HepG2 (cell line): ENCODE measurements around the gene ZNF578. TPM values are rescaled to one million over a fixed set of nuclear protein-coding genes. Genes with fewer than 3 reads are reported as not detected.
A peak's percentile ranks its signal among the peaks of the same experiment; 100 is the strongest.

ENCODE experiments used
- CEBPG ChIP-seq: IDR thresholded peaks from 2 replicates; pipeline ENCODE4 v1.6.1; 2016
- ZNF138 ChIP-seq: sonication (generic); formaldehyde crosslinking; IDR thresholded peaks from 2 replicates; pipeline ENCODE4 v1.5.0; 2020; ENCODE audit warnings: mild to moderate bottlenecking, low read depth, missing genetic modification reagents
- polyA plus RNA-seq, 8 experiments: library from polyadenylated mRNA; depleted of rRNA in 3 of 8; stranded (reverse) in 7 of 8; unstranded in 1 of 8; fragments of >200 nt; fragmentation: Illumina TruSeq in 4 of 8; extraction: Trizol in 4 of 8; gene quantifications; 2 replicates each; pipeline versions ENCODE4 v1.2.1 to v1.2.3, GENCODE V29; 2011 to 2016; ENCODE audit warnings: low read depth in 4 of 8, missing spikeins in 1 of 8, mixed read lengths in 1 of 8; ENCODE audit not compliant: insufficient read depth in 1 of 8
- total RNA-seq, 5 experiments: library from RNA; depleted of rRNA; stranded (reverse); fragments of >200 nt; fragmentation: Illumina TruSeq; extraction: Trizol; gene quantifications; 2 replicates each; pipeline ENCODE4 v1.2.3, GENCODE V29; 2016; ENCODE audit warnings: low read depth in 1 of 5
- TF ChIP-seq, protein P1 (sequence below): sonication (generic); formaldehyde crosslinking; IDR thresholded peaks from 2 replicates; pipeline ENCODE4 v1.4.0; 2020; ENCODE audit warnings: missing genetic modification reagents
- TF ChIP-seq, protein P2 (sequence below): fragments of 450-650 bp; IDR thresholded peaks from 2 replicates; pipeline ENCODE4 v1.6.1; 2016
- TF ChIP-seq, protein P3 (sequence below): sonication (generic); formaldehyde crosslinking; IDR thresholded peaks from 2 replicates; pipeline ENCODE4 v1.4.0; 2020; ENCODE audit warnings: missing genetic modification reagents
- TF ChIP-seq, protein P4 (sequence below): sonication (generic); formaldehyde crosslinking; IDR thresholded peaks from 2 replicates; pipeline ENCODE4 v1.5.0; 2020; ENCODE audit warnings: missing genetic modification reagents
- TF ChIP-seq, protein P5 (sequence below): sonication (generic); formaldehyde crosslinking; IDR thresholded peaks from 2 replicates; pipeline ENCODE4 v1.5.0; 2020; ENCODE audit warnings: missing genetic modification reagents

ZNF578 gene
- total and polyA plus RNA-seq, 2 of the 13 experiments (the other 11 are each of a cell fraction or from before 2014, with no cell fraction given): not detected

DNA sequence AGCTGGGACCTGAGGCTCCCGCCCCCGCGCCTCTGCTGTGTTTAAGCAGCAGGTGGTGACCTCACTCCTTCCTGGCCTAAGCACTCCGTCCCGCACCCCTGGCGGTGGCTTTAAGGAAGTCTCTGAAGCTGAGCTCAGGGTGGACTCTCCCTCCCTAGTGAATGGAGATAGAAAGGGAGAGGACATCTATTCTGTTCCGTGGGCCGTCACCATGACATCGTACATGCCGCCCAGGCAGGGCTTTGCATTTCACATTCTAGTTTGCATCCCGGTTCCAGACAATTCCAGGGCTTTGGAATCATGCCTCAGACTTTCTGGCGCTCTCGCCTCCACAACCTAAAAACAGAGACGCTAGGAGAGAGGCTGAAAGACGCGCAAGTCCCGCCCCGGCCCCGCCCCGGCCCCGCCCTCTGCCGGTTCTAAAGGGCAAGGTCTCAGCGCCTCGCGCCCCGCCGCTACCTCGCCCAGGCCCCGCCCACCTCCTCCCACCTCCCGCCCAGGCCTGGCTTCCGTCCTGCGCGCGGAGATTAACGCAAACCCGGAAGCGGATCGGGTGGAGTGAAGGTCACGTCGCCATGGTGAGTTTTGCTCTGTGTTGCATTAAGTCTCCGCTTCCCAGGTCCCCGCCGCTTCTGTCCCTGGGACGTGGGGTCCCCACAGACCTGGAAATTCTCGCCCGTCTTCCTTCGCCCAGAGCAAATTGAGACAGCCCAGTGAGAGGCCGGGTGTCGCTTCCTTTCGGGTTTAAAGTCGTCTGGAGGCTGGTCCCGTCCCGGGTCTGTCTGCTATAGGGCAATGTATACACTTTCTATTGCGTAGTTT is 74.0 kb downstream of the ZNF578 start, which contains the start of gene ZNF808 (continued):
- TF ChIP-seq, protein P1, sequence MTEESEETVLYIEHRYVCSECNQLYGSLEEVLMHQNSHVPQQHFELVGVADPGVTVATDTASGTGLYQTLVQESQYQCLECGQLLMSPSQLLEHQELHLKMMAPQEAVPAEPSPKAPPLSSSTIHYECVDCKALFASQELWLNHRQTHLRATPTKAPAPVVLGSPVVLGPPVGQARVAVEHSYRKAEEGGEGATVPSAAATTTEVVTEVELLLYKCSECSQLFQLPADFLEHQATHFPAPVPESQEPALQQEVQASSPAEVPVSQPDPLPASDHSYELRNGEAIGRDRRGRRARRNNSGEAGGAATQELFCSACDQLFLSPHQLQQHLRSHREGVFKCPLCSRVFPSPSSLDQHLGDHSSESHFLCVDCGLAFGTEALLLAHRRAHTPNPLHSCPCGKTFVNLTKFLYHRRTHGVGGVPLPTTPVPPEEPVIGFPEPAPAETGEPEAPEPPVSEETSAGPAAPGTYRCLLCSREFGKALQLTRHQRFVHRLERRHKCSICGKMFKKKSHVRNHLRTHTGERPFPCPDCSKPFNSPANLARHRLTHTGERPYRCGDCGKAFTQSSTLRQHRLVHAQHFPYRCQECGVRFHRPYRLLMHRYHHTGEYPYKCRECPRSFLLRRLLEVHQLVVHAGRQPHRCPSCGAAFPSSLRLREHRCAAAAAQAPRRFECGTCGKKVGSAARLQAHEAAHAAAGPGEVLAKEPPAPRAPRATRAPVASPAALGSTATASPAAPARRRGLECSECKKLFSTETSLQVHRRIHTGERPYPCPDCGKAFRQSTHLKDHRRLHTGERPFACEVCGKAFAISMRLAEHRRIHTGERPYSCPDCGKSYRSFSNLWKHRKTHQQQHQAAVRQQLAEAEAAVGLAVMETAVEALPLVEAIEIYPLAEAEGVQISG (CRISPR knock-in tag): peak; percentile 53
- TF ChIP-seq, protein P2, sequence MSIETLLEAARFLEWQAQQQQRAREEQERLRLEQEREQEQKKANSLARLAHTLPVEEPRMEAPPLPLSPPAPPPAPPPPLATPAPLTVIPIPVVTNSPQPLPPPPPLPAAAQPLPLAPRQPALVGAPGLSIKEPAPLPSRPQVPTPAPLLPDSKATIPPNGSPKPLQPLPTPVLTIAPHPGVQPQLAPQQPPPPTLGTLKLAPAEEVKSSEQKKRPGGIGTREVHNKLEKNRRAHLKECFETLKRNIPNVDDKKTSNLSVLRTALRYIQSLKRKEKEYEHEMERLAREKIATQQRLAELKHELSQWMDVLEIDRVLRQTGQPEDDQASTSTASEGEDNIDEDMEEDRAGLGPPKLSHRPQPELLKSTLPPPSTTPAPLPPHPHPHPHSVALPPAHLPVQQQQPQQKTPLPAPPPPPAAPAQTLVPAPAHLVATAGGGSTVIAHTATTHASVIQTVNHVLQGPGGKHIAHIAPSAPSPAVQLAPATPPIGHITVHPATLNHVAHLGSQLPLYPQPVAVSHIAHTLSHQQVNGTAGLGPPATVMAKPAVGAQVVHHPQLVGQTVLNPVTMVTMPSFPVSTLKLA: no peak
- TF ChIP-seq, protein P3, sequence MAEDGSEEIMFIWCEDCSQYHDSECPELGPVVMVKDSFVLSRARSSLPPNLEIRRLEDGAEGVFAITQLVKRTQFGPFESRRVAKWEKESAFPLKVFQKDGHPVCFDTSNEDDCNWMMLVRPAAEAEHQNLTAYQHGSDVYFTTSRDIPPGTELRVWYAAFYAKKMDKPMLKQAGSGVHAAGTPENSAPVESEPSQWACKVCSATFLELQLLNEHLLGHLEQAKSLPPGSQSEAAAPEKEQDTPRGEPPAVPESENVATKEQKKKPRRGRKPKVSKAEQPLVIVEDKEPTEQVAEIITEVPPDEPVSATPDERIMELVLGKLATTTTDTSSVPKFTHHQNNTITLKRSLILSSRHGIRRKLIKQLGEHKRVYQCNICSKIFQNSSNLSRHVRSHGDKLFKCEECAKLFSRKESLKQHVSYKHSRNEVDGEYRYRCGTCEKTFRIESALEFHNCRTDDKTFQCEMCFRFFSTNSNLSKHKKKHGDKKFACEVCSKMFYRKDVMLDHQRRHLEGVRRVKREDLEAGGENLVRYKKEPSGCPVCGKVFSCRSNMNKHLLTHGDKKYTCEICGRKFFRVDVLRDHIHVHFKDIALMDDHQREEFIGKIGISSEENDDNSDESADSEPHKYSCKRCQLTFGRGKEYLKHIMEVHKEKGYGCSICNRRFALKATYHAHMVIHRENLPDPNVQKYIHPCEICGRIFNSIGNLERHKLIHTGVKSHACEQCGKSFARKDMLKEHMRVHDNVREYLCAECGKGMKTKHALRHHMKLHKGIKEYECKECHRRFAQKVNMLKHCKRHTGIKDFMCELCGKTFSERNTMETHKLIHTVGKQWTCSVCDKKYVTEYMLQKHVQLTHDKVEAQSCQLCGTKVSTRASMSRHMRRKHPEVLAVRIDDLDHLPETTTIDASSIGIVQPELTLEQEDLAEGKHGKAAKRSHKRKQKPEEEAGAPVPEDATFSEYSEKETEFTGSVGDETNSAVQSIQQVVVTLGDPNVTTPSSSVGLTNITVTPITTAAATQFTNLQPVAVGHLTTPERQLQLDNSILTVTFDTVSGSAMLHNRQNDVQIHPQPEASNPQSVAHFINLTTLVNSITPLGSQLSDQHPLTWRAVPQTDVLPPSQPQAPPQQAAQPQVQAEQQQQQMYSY (CRISPR knock-in tag): 0 out of 2 replicates have a peak, but pooled peaks have one; percentile 59
- TF ChIP-seq ZNF138: no peak
- TF ChIP-seq, protein P4, sequence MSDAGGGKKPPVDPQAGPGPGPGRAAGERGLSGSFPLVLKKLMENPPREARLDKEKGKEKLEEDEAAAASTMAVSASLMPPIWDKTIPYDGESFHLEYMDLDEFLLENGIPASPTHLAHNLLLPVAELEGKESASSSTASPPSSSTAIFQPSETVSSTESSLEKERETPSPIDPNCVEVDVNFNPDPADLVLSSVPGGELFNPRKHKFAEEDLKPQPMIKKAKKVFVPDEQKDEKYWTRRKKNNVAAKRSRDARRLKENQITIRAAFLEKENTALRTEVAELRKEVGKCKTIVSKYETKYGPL (CRISPR knock-in tag): no peak
- TF ChIP-seq, protein P5, sequence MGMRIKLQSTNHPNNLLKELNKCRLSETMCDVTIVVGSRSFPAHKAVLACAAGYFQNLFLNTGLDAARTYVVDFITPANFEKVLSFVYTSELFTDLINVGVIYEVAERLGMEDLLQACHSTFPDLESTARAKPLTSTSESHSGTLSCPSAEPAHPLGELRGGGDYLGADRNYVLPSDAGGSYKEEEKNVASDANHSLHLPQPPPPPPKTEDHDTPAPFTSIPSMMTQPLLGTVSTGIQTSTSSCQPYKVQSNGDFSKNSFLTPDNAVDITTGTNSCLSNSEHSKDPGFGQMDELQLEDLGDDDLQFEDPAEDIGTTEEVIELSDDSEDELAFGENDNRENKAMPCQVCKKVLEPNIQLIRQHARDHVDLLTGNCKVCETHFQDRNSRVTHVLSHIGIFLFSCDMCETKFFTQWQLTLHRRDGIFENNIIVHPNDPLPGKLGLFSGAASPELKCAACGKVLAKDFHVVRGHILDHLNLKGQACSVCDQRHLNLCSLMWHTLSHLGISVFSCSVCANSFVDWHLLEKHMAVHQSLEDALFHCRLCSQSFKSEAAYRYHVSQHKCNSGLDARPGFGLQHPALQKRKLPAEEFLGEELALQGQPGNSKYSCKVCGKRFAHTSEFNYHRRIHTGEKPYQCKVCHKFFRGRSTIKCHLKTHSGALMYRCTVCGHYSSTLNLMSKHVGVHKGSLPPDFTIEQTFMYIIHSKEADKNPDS (CRISPR knock-in tag): no peak
- peak; percentile 5; the same call in 1 of the 2 replicates for TF ChIP-seq CEBPG (CRISPR knock-in tag)
